Stimulated activated CD4-positive, alpha-beta T cell treated with anti-CD3 and anti-CD28 coated beads, Interleukin-1b, Interleukin-23, amount 100 ng/mL, for 4 hours (primary cell): Measurements from ENCODE around the gene FANCM.

ENCODE experiments used
- DNase-seq, 2 donors: peaks; one replicate each; pipeline ENCODE4 v3.0.0-alpha.2; 2020; ENCODE audit warnings: low read depth in 2 of 2

FANCM gene, protein sequence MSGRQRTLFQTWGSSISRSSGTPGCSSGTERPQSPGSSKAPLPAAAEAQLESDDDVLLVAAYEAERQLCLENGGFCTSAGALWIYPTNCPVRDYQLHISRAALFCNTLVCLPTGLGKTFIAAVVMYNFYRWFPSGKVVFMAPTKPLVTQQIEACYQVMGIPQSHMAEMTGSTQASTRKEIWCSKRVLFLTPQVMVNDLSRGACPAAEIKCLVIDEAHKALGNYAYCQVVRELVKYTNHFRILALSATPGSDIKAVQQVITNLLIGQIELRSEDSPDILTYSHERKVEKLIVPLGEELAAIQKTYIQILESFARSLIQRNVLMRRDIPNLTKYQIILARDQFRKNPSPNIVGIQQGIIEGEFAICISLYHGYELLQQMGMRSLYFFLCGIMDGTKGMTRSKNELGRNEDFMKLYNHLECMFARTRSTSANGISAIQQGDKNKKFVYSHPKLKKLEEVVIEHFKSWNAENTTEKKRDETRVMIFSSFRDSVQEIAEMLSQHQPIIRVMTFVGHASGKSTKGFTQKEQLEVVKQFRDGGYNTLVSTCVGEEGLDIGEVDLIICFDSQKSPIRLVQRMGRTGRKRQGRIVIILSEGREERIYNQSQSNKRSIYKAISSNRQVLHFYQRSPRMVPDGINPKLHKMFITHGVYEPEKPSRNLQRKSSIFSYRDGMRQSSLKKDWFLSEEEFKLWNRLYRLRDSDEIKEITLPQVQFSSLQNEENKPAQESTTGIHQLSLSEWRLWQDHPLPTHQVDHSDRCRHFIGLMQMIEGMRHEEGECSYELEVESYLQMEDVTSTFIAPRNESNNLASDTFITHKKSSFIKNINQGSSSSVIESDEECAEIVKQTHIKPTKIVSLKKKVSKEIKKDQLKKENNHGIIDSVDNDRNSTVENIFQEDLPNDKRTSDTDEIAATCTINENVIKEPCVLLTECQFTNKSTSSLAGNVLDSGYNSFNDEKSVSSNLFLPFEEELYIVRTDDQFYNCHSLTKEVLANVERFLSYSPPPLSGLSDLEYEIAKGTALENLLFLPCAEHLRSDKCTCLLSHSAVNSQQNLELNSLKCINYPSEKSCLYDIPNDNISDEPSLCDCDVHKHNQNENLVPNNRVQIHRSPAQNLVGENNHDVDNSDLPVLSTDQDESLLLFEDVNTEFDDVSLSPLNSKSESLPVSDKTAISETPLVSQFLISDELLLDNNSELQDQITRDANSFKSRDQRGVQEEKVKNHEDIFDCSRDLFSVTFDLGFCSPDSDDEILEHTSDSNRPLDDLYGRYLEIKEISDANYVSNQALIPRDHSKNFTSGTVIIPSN (N-terminal part only)

DNA sequence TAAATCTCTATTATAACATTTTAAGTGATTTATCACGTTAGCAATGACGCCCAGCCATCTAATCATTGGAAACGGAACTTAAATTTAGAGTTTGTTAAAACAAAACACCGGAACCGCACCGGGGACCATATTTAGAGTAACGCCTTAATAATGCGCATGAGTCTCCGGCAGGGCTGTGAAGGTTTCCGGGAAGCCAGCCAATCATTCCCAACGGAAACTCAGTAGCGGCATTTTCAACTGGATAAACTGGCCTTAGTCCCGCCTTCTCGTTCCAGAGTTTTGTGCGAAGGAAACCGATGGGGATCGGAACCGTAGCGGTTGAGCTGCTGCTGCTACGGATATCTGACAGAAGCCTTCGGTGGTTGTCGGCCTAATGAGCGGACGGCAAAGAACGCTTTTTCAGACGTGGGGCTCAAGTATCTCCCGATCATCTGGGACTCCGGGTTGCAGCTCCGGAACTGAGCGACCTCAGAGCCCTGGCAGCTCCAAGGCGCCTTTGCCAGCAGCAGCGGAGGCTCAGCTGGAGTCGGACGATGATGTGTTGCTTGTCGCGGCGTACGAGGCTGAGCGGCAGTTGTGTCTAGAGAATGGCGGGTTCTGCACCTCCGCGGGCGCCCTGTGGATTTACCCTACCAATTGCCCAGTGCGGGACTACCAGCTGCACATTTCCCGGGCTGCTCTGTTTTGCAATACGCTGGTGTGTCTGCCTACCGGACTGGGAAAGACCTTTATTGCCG lies at the start of gene FANCM:
Gene FANCM (plus strand): TSS at position 272 of the 737 bp plus-strand sequence. CDS start 102 bp downstream, at position 374.
- peak; percentile 59 to 77 for DNase-seq

DNA sequence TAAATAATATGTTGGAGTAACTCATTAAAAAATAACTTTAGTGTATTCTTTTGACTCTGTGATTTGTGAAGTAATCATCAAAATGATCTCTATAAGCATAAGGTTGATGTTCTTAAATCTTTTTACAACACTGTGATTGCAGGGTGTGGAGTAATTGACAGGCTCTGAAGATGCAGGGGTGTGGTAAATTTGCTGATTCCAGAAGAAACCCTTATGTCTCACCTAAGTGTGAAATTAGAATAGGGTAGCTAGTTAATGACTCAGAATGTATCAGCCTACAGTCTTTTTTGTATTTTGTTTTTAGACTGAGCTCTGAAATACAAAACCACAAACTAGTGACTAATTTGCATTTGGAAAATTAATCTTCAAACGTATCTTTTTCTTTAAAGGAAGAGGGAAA lies 45.9 kb upstream of the FANCM start:
- DNase-seq = no peak

DNA sequence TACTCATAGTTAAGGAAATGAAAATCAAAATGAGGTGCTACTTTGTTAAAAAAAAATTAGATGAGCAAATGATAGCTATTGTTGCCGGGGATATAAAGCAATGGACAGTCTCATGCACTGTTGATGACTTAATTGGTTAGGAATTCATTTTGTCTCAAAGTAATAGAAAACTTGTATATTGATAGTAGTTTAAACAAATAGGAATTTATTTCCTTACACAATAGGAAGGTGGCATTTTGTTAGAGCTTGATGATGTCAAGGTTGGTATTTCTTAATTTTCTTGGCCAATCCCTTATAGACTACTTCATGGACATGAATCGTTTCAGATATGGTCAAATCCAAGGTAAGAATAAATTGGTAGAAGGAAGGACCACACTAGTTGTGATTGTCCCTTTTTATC lies 44.0 kb upstream of the FANCM start:
- DNase-seq = no peak

DNA sequence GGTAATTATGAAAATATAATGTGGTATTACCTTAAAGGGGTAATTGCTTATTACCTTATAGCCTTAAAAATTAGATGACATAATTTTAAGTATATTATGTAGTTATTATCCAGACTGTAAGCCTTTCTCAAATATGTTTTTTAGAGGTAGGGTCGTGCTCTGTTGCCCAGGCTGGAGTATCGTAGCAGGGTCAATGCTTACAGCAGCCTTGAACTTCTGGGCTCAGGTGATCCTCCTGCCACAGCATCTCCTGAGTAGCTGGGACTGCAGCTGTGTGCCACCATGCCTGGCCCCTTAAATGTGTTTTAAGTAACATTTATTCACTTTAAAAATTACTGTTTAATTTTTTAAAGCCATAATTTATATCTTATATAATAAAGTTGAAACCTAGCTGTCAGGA lies 41.5 kb upstream of the FANCM start:
- DNase-seq = no peak

DNA sequence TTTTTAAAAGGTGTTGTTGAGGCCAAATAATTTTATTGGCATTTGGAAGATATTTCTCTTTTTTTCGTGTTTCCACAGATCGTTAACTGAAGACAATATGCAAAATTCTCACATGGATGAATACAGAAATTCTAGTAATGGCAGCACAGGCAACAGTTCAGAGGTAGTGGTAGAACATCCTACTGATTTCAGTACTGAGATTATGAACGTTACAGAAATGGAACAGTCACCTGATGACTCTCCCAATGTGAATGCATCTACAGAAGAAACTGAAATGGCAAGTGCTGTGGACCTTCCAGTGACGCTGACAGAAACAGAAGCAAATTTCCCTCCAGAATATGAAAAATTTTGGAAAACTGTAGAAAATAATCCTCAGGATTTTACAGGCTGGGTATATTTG lies 40.6 kb upstream of the FANCM start:
- DNase-seq = no peak

DNA sequence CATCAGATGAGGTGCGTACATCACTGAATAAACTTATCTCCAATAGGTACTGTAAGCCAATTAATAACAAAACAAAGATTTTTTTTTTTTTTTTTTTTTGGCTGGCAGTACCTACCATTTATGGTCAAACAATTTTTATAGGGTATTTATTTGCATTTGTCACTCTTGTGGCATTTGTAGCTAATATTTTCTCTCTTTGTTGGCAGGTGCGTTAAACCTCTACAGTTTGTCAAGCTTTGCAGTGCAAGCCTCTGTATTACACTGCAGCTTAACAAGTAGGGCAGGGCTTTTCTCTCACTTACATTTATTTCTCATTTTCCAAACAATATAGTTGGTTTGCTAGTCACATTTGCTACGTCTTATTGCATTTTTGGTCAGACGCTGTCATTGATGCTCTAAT lies 39.5 kb upstream of the FANCM start:
- DNase-seq = no peak

DNA sequence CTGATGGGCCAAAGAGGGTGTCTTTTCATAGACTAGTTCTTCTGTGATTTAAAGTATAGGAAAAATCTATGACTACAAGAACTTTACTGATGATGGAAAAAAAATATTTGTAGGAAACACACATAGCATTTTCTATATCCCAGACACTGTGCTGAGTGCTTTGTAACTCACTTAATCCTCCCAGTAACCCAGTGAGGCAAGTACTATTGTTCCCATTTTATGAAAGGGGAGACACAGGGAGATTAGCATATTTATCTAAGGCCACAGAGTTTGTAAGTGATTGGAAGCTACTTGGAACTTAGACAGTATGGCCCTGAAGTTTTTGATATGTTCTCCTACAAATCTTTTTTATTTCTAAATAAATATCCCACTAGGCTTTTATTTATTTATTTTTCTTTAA lies 31.9 kb upstream of the FANCM start:
- no peak for DNase-seq

DNA sequence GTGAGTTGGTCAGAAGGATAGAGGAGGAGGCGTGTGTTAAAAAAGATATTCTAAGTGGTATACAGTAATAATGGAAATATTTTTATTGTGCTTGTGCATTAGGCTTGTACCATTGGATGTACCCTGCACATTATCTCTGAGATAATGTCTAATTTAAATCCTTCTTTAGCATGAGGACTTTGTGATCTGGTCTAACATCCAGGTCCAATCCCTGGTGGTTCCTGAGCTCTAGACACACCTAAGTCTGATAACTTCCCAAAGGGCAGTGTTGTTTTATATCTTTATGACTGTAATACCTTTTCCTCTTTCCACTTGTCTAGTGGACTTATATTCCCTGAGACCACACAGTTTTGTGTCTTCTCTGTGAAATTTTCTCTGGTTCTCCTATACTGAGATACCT lies 31.2 kb upstream of the FANCM start:
- DNase-seq = no peak

DNA sequence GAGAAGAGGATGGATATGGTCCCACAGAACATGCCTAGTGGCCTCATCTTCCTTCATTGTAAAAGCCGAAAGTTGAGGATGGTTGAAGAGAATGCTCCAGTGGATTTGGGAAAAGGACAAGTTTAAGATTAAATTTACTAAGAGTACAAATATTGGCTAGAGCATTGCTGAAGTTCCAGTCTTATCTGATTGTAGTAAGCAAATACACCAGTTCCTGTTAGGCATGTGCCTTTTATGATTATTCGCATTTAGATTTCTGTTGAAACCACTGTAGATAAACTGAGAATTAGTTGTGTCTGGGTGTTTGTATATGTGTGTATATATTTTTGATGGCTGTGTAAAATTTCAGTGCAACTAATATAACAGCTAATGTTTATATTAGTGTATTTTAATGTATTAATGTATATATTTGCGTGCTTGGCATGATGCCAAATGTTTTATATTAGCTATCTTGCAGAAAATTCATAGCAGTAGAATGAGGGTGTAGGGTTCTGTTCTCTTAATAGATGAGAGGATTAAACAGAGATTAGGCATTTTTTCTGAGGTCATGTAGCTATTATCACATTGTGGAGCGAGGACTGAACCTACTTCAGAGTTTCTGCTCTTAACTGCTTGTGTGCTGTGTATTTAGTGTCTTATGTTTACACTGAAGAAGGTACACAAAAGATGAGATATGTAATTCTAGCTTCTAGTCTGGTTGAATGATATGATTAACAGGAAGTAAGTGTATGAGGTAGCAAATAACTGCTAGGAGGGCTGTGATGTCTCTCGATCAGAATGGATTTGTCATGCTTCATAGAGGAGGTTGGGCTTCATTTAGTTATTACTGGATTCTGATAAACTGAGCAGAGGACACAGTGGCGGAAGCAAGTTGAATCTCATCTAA lies 22.6 kb upstream of the FANCM start:
- DNase-seq = no peak

DNA sequence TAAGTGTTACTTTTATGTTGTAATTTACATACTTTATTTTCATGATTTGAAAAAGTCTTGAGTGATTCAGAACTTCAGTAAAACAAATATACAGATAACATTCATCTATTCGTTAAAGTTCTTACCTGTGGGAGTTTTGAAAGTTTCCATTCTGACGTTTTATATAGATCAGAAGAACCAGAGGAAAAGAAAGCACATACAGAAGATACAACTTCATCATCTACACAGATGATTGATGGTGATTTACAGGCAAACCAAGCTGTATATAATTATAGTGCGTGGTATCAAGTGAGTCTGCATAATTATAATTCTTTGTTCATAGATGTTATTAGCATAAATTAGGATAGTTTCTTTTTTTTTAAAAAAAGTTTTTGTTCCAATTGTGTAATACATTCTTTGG lies 21.4 kb upstream of the FANCM start:
- DNase-seq = no peak

DNA sequence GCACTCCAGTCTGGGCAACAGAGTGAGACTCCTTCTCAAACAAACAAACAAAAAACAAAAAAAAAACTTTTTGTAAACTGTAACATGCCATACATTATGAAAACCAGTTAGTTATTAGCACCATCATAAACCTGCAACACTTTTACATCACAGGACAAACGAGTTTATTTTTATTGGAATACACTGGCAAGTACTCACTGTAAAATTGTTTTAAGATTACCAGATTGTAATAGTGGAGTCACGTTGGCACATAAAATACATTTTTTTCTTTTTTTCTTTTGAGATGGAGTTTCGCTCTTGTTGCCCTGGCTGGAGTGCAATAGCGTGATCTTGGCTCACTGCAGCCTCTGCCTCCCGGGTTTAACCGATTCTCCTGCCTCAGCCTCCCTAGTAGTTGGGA lies 17.1 kb upstream of the FANCM start:
- DNase-seq = no peak

DNA sequence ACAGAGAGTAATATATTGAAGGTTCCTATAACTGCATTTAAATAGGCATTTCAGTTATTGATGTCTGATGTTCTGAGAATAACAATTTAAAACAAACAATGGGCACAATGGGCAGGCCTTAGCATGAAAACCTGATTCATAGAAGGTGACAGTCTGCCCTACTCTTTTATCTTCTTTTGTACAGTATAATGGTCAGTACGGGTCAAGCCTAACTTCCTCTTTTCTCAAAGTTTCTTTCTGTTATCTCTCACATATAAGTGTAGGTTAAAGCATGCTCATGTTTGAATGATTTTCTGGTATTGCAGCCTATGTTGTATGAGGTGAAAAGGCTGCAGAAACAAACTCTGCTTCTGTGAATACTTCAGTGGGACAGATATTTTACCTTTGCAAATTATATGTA lies 15.6 kb upstream of the FANCM start:
- no peak for DNase-seq

DNA sequence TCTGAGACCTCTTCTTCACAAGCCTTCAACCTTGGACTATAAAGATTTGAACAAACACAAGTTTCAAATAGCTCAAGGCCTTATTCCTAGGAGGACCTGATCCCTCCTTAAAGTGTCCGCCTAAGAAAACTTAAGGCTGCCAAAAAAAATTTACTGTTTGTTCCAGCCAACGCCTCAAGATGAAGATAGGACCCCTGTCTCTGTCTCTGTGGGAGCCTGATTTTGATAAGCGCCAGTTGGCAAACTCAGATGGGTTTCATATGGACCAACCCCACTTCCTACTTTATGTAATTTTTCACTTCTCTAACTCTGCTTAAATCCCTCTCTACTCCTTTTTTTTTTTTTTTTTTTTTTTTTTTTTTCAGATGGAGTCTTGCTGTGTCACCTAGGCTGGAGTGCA lies 12.5 kb upstream of the FANCM start:
- no peak for DNase-seq

DNA sequence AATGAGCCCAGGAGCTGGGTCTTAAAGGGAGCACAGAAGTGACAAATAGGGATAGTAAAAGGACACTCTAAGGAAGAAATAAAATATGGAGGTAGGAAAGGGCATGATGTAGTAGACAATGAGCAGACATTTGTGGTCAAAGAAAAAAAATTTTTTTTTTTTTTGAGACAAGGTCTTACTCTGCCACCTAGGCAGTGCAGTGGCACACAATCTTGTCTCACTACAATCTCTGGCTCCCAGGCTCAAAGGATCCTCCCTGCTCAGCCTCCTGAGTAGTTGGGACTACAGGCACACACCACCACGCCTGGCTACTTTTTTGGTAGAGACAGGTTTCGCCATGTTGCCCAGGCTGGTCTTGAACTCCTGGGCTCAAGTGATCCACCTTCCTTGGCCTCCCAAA lies 10.0 kb upstream of the FANCM start:
- no peak for DNase-seq

DNA sequence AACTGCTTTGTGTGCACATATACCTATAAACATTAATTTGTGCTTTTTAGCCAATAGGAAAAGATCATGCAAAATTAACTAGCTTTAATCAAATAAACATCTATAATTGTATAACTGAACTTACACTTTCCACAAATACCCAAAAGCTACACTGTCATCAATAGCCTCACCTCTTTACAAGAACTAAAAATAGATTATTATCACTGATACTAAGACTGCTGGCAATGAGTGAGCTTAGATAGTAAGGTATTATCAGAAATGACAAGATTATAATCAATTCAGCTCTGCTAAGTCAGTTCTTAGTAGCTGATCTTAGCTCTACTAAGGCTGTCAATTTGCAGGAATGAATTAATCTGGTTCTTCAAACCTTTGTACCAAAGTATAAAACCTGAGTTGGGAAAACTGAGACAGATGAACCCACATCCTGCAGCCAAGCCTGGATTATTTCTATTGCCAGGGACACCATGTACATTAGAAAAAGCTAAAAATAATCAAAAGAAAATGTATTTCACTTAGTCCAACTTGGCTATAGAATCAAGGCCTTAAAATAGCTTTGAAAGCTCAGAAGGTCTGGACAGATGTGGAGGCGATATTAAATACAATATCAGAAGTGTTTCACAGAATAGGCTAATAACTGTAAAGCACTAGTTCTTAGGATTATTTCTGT lies 6.6 kb upstream of the FANCM start:
- DNase-seq = no peak

DNA sequence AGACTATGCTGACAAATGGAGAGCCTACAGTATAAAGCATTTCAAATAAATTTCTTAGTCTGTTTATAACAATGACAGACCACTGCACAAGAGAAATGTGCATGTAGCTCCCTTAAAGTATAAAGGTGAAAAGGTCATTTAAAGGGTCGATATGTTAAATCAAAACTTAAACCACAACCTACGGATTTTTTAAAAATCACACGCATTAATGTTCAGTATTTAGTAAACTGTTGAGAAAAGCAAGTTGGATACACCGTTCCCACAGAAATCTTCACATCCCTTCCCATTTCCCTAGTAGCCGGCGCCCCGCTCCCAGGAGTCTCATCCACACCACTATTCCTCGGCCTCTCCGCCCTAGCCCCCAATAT lies 2.1 kb upstream of the FANCM start:
- no peak for DNase-seq

DNA sequence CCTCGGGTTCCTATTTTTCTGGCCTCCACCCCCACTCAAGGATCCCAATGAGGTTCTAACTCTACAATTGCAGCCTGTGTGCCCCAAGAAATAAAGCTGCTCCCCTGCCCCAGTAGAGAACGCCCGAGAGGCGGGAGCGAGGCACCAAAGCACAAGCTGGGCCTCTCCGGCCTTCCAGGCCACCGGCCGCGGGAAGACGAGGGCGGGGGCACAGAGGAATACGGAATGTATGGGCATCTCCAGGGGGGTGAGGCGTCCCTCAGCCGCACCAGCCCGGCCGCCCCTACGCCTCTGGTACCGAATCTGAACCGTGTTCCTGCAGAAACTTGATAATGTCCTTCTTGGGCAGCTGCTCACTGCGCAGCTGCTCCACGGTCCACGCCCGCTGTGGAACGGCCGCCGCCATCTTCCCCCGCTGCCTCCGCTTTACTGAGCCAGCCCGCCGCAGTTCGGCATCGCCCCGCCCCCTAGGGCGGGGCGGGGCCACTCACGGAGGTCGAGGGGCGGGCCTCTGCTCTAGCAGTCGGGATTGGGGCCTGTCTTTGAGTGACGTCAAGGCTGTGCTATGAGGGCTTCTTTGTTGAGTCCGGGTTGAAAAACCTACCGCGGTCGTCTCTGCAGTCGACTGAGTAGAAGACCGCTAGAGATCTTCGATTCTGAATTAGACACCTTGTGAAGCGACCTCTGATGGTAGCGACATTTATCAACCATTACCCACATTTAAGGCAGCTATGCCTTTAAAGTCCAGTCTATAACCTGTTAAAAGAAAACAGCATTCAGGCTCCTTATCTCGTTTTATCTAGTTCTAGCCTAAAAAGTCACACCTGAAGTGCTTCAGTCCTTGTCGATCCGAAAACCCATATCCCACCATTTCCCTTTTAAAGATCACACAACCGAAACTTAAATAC lies 1.4 kb upstream of the FANCM start, which contains the start of gene FKBP3:
Gene FKBP3 (minus strand): TSS at position 431 of the 908 bp plus-strand sequence. CDS start 25 bp downstream, at position 406.
- peak; percentile 88 to 92 for DNase-seq

DNA sequence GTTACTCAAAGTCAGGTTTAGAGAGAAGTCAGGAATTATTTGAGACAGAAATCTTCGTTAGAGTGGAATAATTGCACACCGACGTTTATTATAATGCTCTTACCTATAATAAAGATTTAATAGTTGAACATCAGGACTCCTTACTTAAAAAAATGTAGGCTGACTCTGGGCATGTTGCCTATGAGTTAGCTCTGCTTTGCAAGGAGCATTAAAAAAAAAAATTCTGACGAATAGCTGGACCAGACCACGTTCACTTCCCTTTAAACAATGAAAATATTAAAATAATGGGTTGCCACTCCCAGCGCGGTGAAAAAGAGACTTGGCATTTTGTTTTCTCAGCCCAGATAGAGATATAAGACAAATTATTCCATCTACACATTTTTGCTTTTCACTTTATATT lies 574 bp upstream of the FANCM start:
- no peak for DNase-seq

DNA sequence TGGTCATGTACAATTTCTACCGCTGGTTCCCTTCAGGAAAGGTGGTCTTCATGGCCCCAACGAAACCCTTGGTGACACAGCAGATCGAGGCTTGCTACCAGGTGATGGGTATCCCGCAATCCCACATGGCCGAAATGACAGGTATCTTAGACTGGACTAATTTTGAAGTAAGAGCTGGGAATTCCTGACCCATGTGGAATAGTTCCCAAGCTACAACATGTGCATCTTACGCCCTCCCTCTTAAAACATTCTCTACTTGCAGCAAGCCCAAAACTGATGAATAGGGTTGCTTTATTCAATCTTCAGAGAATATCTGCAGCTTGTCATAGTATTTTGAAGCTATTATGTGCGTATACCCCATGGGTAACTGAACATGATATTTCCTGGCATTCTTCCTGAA lies 669 bp downstream of the FANCM start:
- DNase-seq = no peak
